Measurements from ENCODE around the gene CDH23.

CDH23 gene

GRCh38 chr10:71497763-71498326 lies 101.1 kb downstream of the CDH23 start:
- Histone ChIP-seq H3K79me1 (ENCODE audit: low read length) (no peaks in the 10 kb centered on the region), H3K4me3 (ENCODE audit: low read depth, low read length) (no peak overlapping the region), H2AFZ (ENCODE audit: insufficient read depth, low read length, poor library complexity) (no peak overlapping the region), H4K8ac (ENCODE audit: low read depth, low read length) (no peak overlapping the region), H3K23ac (ENCODE audit: low read length) (no peak overlapping the region), H3K4ac (ENCODE audit: low read depth, low read length) (no peak overlapping the region), H3K36me3 (ENCODE audit: control insufficient read depth in 1 of 2, insufficient read depth in 2 of 2, low read length in 2 of 2) (no peaks in the 10 kb centered on the region), H2BK12ac (ENCODE audit: low read length) (no peak overlapping the region), H3K27ac (ENCODE audit: low read depth, low read length) (no peak overlapping the region), H2BK5ac (ENCODE audit: low read depth, low read length, poor library complexity) (no peak overlapping the region), H4K12ac (ENCODE audit: low read depth, low read length) (no peak overlapping the region), H4K91ac (ENCODE audit: low read depth, low read length) (no peak overlapping the region), H3K14ac (ENCODE audit: low read length) (no peak overlapping the region), H3K27me3 (ENCODE audit: insufficient read depth, low read length) (no peaks in the 10 kb centered on the region), H3K79me2 (ENCODE audit: control insufficient read depth, insufficient read depth, low read length, poor library complexity) (no peaks in the 10 kb centered on the region), H2AK5ac (ENCODE audit: low read length) (no peak overlapping the region), H2BK120ac (ENCODE audit: insufficient read depth, low read length, poor library complexity) (no peak overlapping the region), H3K18ac (ENCODE audit: low read length) (no peak overlapping the region), H3K9me3 (ENCODE audit: insufficient read depth, low read depth, low read length) (peaks cover 2% of the 10 kb centered on the region), H3K4me2 (ENCODE audit: low read length) (no peak overlapping the region), H3K9ac (ENCODE audit: low read length) (no peak overlapping the region), H3K4me1 (ENCODE audit: control insufficient read depth in 1 of 2, insufficient read depth in 2 of 2, low read length in 2 of 2) (no peaks in the 10 kb centered on the region)
- DNase-seq = no peak
- WGBS (ENCODE audit: extremely low coverage, insufficient coverage, insufficient read length) = no CpG with 5 or more reads among the region's 9 CpGs

DNA sequence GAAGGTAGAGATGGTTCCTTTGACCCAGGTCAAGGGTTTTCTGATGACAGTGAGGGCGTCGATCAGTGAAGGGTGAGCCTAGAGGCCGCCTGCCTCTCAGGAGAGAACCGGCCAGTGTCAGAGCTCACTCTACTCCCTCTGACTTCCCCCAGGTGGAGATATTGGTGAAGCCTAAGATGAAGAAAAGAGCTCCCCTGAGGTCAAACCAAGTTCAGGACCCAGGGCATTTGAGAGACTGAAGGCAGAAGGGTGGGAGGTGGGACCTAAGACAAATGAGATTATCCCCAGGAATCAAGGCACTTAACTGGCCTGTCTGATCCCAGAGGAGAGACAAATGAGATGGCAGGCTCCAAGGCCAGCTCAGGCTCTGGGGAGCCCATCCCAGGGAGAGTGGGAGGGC lies 104.7 kb downstream of the CDH23 start:
- no peak overlapping the region for H3K23ac ChIP-seq (ENCODE audit: low read length)
- no peak overlapping the region for H2BK120ac ChIP-seq (ENCODE audit: insufficient read depth, low read length, poor library complexity)
- H4K91ac ChIP-seq (ENCODE audit: low read depth, low read length) = no peak overlapping the region
- no peak overlapping the region for H2AFZ ChIP-seq (ENCODE audit: insufficient read depth, low read length, poor library complexity)
- H3K79me1 ChIP-seq (ENCODE audit: low read length) = no peaks in the 10 kb centered on the region
- H2BK12ac ChIP-seq (ENCODE audit: low read length) = no peak overlapping the region
- H3K9ac ChIP-seq (ENCODE audit: low read length) = no peak overlapping the region
- no peak overlapping the region for H4K8ac ChIP-seq (ENCODE audit: low read depth, low read length)
- H3K9me3 ChIP-seq (ENCODE audit: insufficient read depth, low read depth, low read length) = peaks cover 2% of the 10 kb centered on the region
- no peaks in the 10 kb centered on the region for H3K36me3 ChIP-seq (ENCODE audit: control insufficient read depth in 1 of 2, insufficient read depth in 2 of 2, low read length in 2 of 2)
- H3K79me2 ChIP-seq (ENCODE audit: control insufficient read depth, insufficient read depth, low read length, poor library complexity) = no peaks in the 10 kb centered on the region
- H4K12ac ChIP-seq (ENCODE audit: low read depth, low read length) = no peak overlapping the region
- no CpG with 5 or more reads among the region's 4 CpGs for WGBS (ENCODE audit: extremely low coverage, insufficient coverage, insufficient read length)
- no peak overlapping the region for H3K18ac ChIP-seq (ENCODE audit: low read length)
- no peak overlapping the region for H2AK5ac ChIP-seq (ENCODE audit: low read length)
- H3K4ac ChIP-seq (ENCODE audit: low read depth, low read length) = no peak overlapping the region
- H2BK5ac ChIP-seq (ENCODE audit: low read depth, low read length, poor library complexity) = no peak overlapping the region
- H3K14ac ChIP-seq (ENCODE audit: low read length) = no peak overlapping the region
- H3K4me3 ChIP-seq (ENCODE audit: low read depth, low read length) = no peak overlapping the region
- no peaks in the 10 kb centered on the region for H3K4me1 ChIP-seq (ENCODE audit: control insufficient read depth in 1 of 2, insufficient read depth in 2 of 2, low read length in 2 of 2)
- H3K4me2 ChIP-seq (ENCODE audit: low read length) = no peak overlapping the region
- no peaks in the 10 kb centered on the region for H3K27me3 ChIP-seq (ENCODE audit: insufficient read depth, low read length)
- no peak for DNase-seq
- no peak overlapping the region for H3K27ac ChIP-seq (ENCODE audit: low read depth, low read length)

DNA sequence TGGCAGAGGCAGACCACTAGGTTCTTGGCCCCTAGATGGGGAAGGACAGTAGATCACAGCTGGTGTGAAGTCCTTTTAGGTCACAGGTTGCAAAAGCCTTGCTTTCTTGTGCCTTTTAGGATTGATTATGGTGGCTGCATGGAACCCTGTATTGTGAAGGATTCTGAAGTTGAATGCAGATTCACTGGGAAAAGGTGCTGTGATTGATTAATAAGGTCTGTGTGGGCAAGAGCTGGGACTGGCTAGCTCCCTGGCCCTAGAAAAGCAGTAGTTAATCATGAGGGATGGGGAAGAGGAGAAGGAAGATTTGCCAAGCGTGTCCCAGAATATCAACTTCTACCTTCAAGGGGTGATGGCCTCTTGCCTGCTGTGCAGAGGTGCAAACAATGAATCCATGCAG lies 105.5 kb downstream of the CDH23 start:
- no peak for DNase-seq
- no peak overlapping the region for H2BK5ac ChIP-seq (ENCODE audit: low read depth, low read length, poor library complexity)
- H3K4ac ChIP-seq (ENCODE audit: low read depth, low read length) = no peak overlapping the region
- H3K79me2 ChIP-seq (ENCODE audit: control insufficient read depth, insufficient read depth, low read length, poor library complexity) = no peaks in the 10 kb centered on the region
- H4K12ac ChIP-seq (ENCODE audit: low read depth, low read length) = no peak overlapping the region
- no peak overlapping the region for H3K27ac ChIP-seq (ENCODE audit: low read depth, low read length)
- no peaks in the 10 kb centered on the region for H3K4me1 ChIP-seq (ENCODE audit: control insufficient read depth in 1 of 2, insufficient read depth in 2 of 2, low read length in 2 of 2)
- no peaks in the 10 kb centered on the region for H3K79me1 ChIP-seq (ENCODE audit: low read length)
- H3K27me3 ChIP-seq (ENCODE audit: insufficient read depth, low read length) = no peaks in the 10 kb centered on the region
- H2AFZ ChIP-seq (ENCODE audit: insufficient read depth, low read length, poor library complexity) = no peak overlapping the region
- no peak overlapping the region for H2BK12ac ChIP-seq (ENCODE audit: low read length)
- no peak overlapping the region for H3K9ac ChIP-seq (ENCODE audit: low read length)
- H3K18ac ChIP-seq (ENCODE audit: low read length) = no peak overlapping the region
- no peak overlapping the region for H4K91ac ChIP-seq (ENCODE audit: low read depth, low read length)
- H4K8ac ChIP-seq (ENCODE audit: low read depth, low read length) = no peak overlapping the region
- no peak overlapping the region for H2BK120ac ChIP-seq (ENCODE audit: insufficient read depth, low read length, poor library complexity)
- peaks cover 2% of the 10 kb centered on the region for H3K9me3 ChIP-seq (ENCODE audit: insufficient read depth, low read depth, low read length)
- H3K4me3 ChIP-seq (ENCODE audit: low read depth, low read length) = no peak overlapping the region
- no CpG with 5 or more reads among the region's 1 CpG for WGBS (ENCODE audit: extremely low coverage, insufficient coverage, insufficient read length)
- no peak overlapping the region for H2AK5ac ChIP-seq (ENCODE audit: low read length)
- H3K36me3 ChIP-seq (ENCODE audit: control insufficient read depth in 1 of 2, insufficient read depth in 2 of 2, low read length in 2 of 2) = no peaks in the 10 kb centered on the region
- H3K23ac ChIP-seq (ENCODE audit: low read length) = no peak overlapping the region
- no peak overlapping the region for H3K4me2 ChIP-seq (ENCODE audit: low read length)
- H3K14ac ChIP-seq (ENCODE audit: low read length) = no peak overlapping the region

DNA sequence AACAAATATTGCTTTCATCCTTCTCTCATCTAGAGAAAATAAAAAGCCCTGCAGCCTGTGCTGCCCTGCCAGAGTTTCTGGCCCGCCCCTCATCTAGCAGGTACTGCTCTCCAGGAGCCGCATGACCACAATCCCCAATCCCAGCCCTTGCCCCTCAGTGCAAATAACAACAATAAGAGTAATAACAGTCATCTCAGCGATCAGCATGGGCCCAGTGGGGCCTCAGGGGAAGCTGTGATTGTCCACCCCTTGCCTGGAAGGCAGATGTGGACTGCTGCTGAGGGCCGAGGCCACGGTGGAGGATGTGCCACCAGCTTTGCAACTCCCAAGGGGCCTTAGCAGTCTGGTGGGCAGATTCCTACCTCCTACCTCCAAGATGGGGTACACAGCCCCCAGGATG lies 106.1 kb downstream of the CDH23 start:
- Histone ChIP-seq H3K79me1 (ENCODE audit: low read length) (no peaks in the 10 kb centered on the region), H4K91ac (ENCODE audit: low read depth, low read length) (no peak overlapping the region), H2BK120ac (ENCODE audit: insufficient read depth, low read length, poor library complexity) (no peak overlapping the region), H3K9ac (ENCODE audit: low read length) (no peak overlapping the region), H2AFZ (ENCODE audit: insufficient read depth, low read length, poor library complexity) (no peak overlapping the region), H3K4me2 (ENCODE audit: low read length) (no peak overlapping the region), H2AK5ac (ENCODE audit: low read length) (no peak overlapping the region), H3K4ac (ENCODE audit: low read depth, low read length) (no peak overlapping the region), H3K14ac (ENCODE audit: low read length) (no peak overlapping the region), H4K8ac (ENCODE audit: low read depth, low read length) (no peak overlapping the region), H3K4me1 (ENCODE audit: control insufficient read depth in 1 of 2, insufficient read depth in 2 of 2, low read length in 2 of 2) (no peaks in the 10 kb centered on the region), H3K4me3 (ENCODE audit: low read depth, low read length) (no peak overlapping the region), H2BK5ac (ENCODE audit: low read depth, low read length, poor library complexity) (no peak overlapping the region), H4K12ac (ENCODE audit: low read depth, low read length) (no peak overlapping the region), H3K18ac (ENCODE audit: low read length) (no peak overlapping the region), H3K27ac (ENCODE audit: low read depth, low read length) (no peak overlapping the region), H3K79me2 (ENCODE audit: control insufficient read depth, insufficient read depth, low read length, poor library complexity) (no peaks in the 10 kb centered on the region), H3K36me3 (ENCODE audit: control insufficient read depth in 1 of 2, insufficient read depth in 2 of 2, low read length in 2 of 2) (no peaks in the 10 kb centered on the region), H3K27me3 (ENCODE audit: insufficient read depth, low read length) (no peaks in the 10 kb centered on the region), H3K9me3 (ENCODE audit: insufficient read depth, low read depth, low read length) (peaks cover 2% of the 10 kb centered on the region), H2BK12ac (ENCODE audit: low read length) (no peak overlapping the region), H3K23ac (ENCODE audit: low read length) (no peak overlapping the region)
- WGBS (ENCODE audit: extremely low coverage, insufficient coverage, insufficient read length) = no CpG with 5 or more reads among the region's 5 CpGs
- no peak for DNase-seq
